H9 (cell line): ENCODE data around the gene NRG2. TPM values are rescaled to one million over a fixed set of nuclear protein-coding genes. Genes with fewer than 3 reads are reported as not detected.

Source experiments
- DNase-seq: peaks from one replicate; pipeline ENCODE4 v3.0.0-alpha.2; 2017
- H2AFZ ChIP-seq: one replicate; pipeline ENCODE4 v1.6.1; 2013; ENCODE audit warnings: mild to moderate bottlenecking, low read length, control low read depth, moderate library complexity
- H2AK5ac ChIP-seq: 2 replicates; pipeline ENCODE4 v1.6.1; 2013; ENCODE audit warnings: low read length, control low read depth, mixed read lengths; ENCODE audit not compliant: insufficient read length
- H2BK120ac ChIP-seq: one replicate; pipeline ENCODE4 v1.6.1; 2013; ENCODE audit warnings: low read depth, mild to moderate bottlenecking, low read length, control low read depth, inconsistent platforms; ENCODE audit not compliant: poor library complexity, severe bottlenecking
- H2BK12ac ChIP-seq: 2 replicates; pipeline ENCODE4 v1.6.1; 2013; ENCODE audit warnings: low read length, control low read depth, mixed read lengths, low read depth; ENCODE audit not compliant: insufficient read length
- H2BK15ac ChIP-seq: 2 replicates; pipeline ENCODE4 v1.6.1; 2013; ENCODE audit warnings: low read depth, low read length, control low read depth
- H2BK20ac ChIP-seq: one replicate; pipeline ENCODE4 v1.6.1; 2013; ENCODE audit warnings: low read depth, mild to moderate bottlenecking, low read length, control low read depth, inconsistent platforms; ENCODE audit not compliant: poor library complexity, severe bottlenecking
- H2BK5ac ChIP-seq: 2 replicates; pipeline ENCODE4 v1.6.1; 2013; ENCODE audit warnings: low read length, control low read depth, mixed read lengths; ENCODE audit not compliant: insufficient read length
- H3K14ac ChIP-seq: 2 replicates; pipeline ENCODE4 v1.6.1; 2013; ENCODE audit warnings: low read length, control low read depth; ENCODE audit not compliant: insufficient read depth
- H3K18ac ChIP-seq: 2 replicates; pipeline ENCODE4 v1.6.1; 2013; ENCODE audit warnings: low read depth, mild to moderate bottlenecking, mixed read lengths, low read length, control low read depth; ENCODE audit not compliant: insufficient read length
- H3K23ac ChIP-seq: 2 replicates; pipeline ENCODE4 v1.6.1; 2013; ENCODE audit warnings: low read length, control low read depth, mixed read lengths, low read depth; ENCODE audit not compliant: insufficient read length
- H3K23me2 ChIP-seq: 2 replicates; pipeline ENCODE4 v1.6.1; 2013; ENCODE audit warnings: low read depth, mild to moderate bottlenecking, mixed read lengths, low read length, control low read depth; ENCODE audit not compliant: insufficient read length, poor library complexity, severe bottlenecking
- H3K27ac ChIP-seq: 2 replicates; pipeline ENCODE4 v1.5.1; 2013; ENCODE audit warnings: low read length, control low read depth, mixed read lengths, low read depth; ENCODE audit not compliant: insufficient read length
- H3K27me3 ChIP-seq: 2 replicates; pipeline ENCODE4 v1.6.1; 2013; ENCODE audit warnings: low read length, control low read depth, inconsistent platforms; ENCODE audit not compliant: insufficient read depth
- H3K4ac ChIP-seq: 2 replicates; pipeline ENCODE4 v1.6.1; 2013; ENCODE audit warnings: low read depth, mild to moderate bottlenecking, control low read depth, inconsistent platforms, low read length, moderate library complexity
- H3K4me1 ChIP-seq: 2 replicates; pipeline ENCODE4 v1.6.1; 2013; ENCODE audit warnings: low read length, control low read depth, inconsistent platforms; ENCODE audit not compliant: insufficient read depth
- H3K4me2 ChIP-seq: 2 replicates; pipeline ENCODE4 v1.6.1; 2013; ENCODE audit warnings: low read length, control low read depth, mixed read lengths; ENCODE audit not compliant: insufficient read length, insufficient read depth
- H3K56ac ChIP-seq: 2 replicates; pipeline ENCODE4 v1.6.1; 2013; ENCODE audit warnings: low read depth, mild to moderate bottlenecking, mixed read lengths, low read length, control low read depth; ENCODE audit not compliant: insufficient read length
- H3K79me1 ChIP-seq: 2 replicates; pipeline ENCODE4 v1.6.1; 2013; ENCODE audit warnings: low read depth, mild to moderate bottlenecking, moderate library complexity, low read length, control low read depth, inconsistent platforms; ENCODE audit not compliant: insufficient read depth, poor library complexity, severe bottlenecking
- H3K79me2 ChIP-seq: 2 replicates; pipeline ENCODE4 v1.6.1; 2013; ENCODE audit warnings: low read length, control low read depth, inconsistent platforms; ENCODE audit not compliant: insufficient read depth
- H3K9ac ChIP-seq: 2 replicates; pipeline ENCODE4 v1.6.1; 2013; ENCODE audit warnings: low read length, control low read depth, mixed read lengths; ENCODE audit not compliant: insufficient read length; ENCODE audit errors: extremely low read depth
- H3K9me3 ChIP-seq: one replicate; pipeline ENCODE4 v1.6.1; 2013; ENCODE audit warnings: low read depth, low read length, inconsistent platforms; ENCODE audit not compliant: control insufficient read depth
- H3T11ph ChIP-seq: one replicate; pipeline ENCODE4 v1.6.1; 2013; ENCODE audit warnings: mild to moderate bottlenecking, low read length, control low read depth, inconsistent platforms
- H4K20me1 ChIP-seq: one replicate; pipeline ENCODE4 v1.6.1; 2013; ENCODE audit not compliant: control insufficient read depth, insufficient read length, insufficient read depth
- H4K5ac ChIP-seq: 2 replicates; pipeline ENCODE4 v1.6.1; 2013; ENCODE audit warnings: low read depth, mild to moderate bottlenecking, mixed read lengths, low read length, control low read depth; ENCODE audit not compliant: insufficient read length
- H4K8ac ChIP-seq: replicated peaks from 2 replicates; pipeline ENCODE4 v1.6.1; 2013; ENCODE audit warnings: low read length, control low read depth, mixed read lengths, low read depth; ENCODE audit not compliant: insufficient read length
- H4K91ac ChIP-seq: 2 replicates; pipeline ENCODE4 v1.6.1; 2013; ENCODE audit warnings: low read depth, mild to moderate bottlenecking, moderate library complexity, mixed read lengths, low read length, control low read depth; ENCODE audit not compliant: insufficient read length
- H3K27ac Mint-ChIP-seq, 3 experiments: 2 replicates in 2 of 3; 3 replicates in 1 of 3; pipeline ENCODE4 v1.8.0; 2020 to 2021; ENCODE audit warnings: mixed read lengths in 3 of 3, mild to moderate bottlenecking in 1 of 3, moderate library complexity in 1 of 3
- H3K27me3 Mint-ChIP-seq: 2 replicates; pipeline ENCODE4 v1.8.0; 2021; ENCODE audit warnings: low read depth, mild to moderate bottlenecking, moderate library complexity, mixed read lengths
- H3K36me3 Mint-ChIP-seq, 3 experiments: 2 replicates in 2 of 3; 3 replicates in 1 of 3; pipeline ENCODE4 v1.8.0; 2020 to 2021; ENCODE audit warnings: low read depth in 3 of 3, mixed read lengths in 3 of 3; ENCODE audit not compliant: insufficient read depth in 1 of 3
- H3K4me1 Mint-ChIP-seq, 2 experiments: 2 replicates each; pipeline ENCODE4 v1.8.0; 2020; ENCODE audit warnings: mixed read lengths in 2 of 2
- H3K4me3 Mint-ChIP-seq, 2 experiments: 2 replicates in 1 of 2; 3 replicates in 1 of 2; pipeline ENCODE4 v1.8.0; 2020 to 2021; ENCODE audit warnings: mild to moderate bottlenecking in 2 of 2, mixed read lengths in 2 of 2, moderate library complexity in 1 of 2
- H3K9me3 Mint-ChIP-seq, 2 experiments: 2 replicates in 1 of 2; 3 replicates in 1 of 2; pipeline ENCODE4 v1.8.0; 2020; ENCODE audit warnings: mild to moderate bottlenecking in 2 of 2, mixed read lengths in 2 of 2, moderate library complexity in 1 of 2
- WGBS: extraction: QIAGEN DNeasy Blood & Tissue Kit; methylation state at CpG from one replicate; pipeline ENCODE4 v1.1.7; 2013; ENCODE audit warnings: missing lambda C conversion rate, low lambda C conversion rate, mixed read lengths; ENCODE audit not compliant: insufficient read length; ENCODE audit errors: extremely low coverage; 5-methylcytosine and 5-hydroxymethylcytosine counted together
- total RNA-seq: library from RNA; stranded (reverse); gene quantifications from 2 replicates; pipeline ENCODE4 v1.2.1, GENCODE V29; 2021
- TF ChIP-seq, protein P1 (sequence below): fragments of 200-600 bp; sonication (generic); conservative IDR thresholded peaks from 3 replicates; pipeline ENCODE4 v1.8.0; 2021; ENCODE audit warnings: antibody characterized with exemption, mild to moderate bottlenecking

NRG2 gene
- total RNA-seq, 1 experiment from 2014 or later: not detected

GRCh38 chr5:139952574-139952973 is 90.5 kb downstream of the NRG2 start:
- no peak for DNase-seq
- no peaks in the 10 kb centered on the region for H3K9me3 ChIP-seq
- H3K9ac ChIP-seq: no peak overlapping the region
- H3K14ac ChIP-seq: no peak overlapping the region
- H3K9me3 Mint-ChIP-seq: no peaks in the 10 kb centered on the region
- no peak overlapping the region for H3K56ac ChIP-seq
- TF ChIP-seq, protein P1, sequence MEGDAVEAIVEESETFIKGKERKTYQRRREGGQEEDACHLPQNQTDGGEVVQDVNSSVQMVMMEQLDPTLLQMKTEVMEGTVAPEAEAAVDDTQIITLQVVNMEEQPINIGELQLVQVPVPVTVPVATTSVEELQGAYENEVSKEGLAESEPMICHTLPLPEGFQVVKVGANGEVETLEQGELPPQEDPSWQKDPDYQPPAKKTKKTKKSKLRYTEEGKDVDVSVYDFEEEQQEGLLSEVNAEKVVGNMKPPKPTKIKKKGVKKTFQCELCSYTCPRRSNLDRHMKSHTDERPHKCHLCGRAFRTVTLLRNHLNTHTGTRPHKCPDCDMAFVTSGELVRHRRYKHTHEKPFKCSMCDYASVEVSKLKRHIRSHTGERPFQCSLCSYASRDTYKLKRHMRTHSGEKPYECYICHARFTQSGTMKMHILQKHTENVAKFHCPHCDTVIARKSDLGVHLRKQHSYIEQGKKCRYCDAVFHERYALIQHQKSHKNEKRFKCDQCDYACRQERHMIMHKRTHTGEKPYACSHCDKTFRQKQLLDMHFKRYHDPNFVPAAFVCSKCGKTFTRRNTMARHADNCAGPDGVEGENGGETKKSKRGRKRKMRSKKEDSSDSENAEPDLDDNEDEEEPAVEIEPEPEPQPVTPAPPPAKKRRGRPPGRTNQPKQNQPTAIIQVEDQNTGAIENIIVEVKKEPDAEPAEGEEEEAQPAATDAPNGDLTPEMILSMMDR: no peak
- peak overlapping the region in 1 of 3 experiments; percentile 92; a peak in 1 of 7 replicates for H3K27ac Mint-ChIP-seq
- no peak overlapping the region for H4K8ac ChIP-seq
- peaks cover 35 to 43% of the 10 kb centered on the region in 2 experiments for H3K4me1 Mint-ChIP-seq
- no peak overlapping the region for H3K4me3 Mint-ChIP-seq
- H3K4ac ChIP-seq: no peak overlapping the region
- H4K5ac ChIP-seq: no peak overlapping the region
- no peak overlapping the region for H2BK5ac ChIP-seq
- no peak overlapping the region for H3K18ac ChIP-seq
- no peak overlapping the region for H2BK120ac ChIP-seq
- no peaks in the 10 kb centered on the region for H4K20me1 ChIP-seq
- no peak overlapping the region for H2BK20ac ChIP-seq
- H2BK15ac ChIP-seq: no peak overlapping the region
- no peak overlapping the region for H3K27ac ChIP-seq
- H3K27me3 ChIP-seq: no peaks in the 10 kb centered on the region
- no peak overlapping the region for H3T11ph ChIP-seq
- no peaks in the 10 kb centered on the region for H3K79me2 ChIP-seq
- no peak overlapping the region for H2AK5ac ChIP-seq
- peaks cover 7% of the 10 kb centered on the region; the same call in 1 of the 2 replicates for H3K4me1 ChIP-seq
- H3K23me2 ChIP-seq: no peaks in the 10 kb centered on the region
- H3K4me2 ChIP-seq: no peak overlapping the region
- H2BK12ac ChIP-seq: no peak overlapping the region
- peaks cover 32% of the 10 kb centered on the region for H3K27me3 Mint-ChIP-seq
- H3K79me1 ChIP-seq: no peaks in the 10 kb centered on the region
- no peak overlapping the region for H2AFZ ChIP-seq
- H3K36me3 Mint-ChIP-seq: no peaks in the 10 kb centered on the region
- no peak overlapping the region for H3K23ac ChIP-seq
- WGBS: no CpG with 5 or more reads among the region's 13 CpGs
- no peak overlapping the region for H4K91ac ChIP-seq
